ENCODE data around the gene ELL2.

Gene ELL2

GRCh38 chr5:95858661-95859595, 102.7 kb downstream of the ELL2 start:
- Histone ChIP-seq H3K27me3 (ENCODE audit: insufficient read depth, poor library complexity, severe bottlenecking) (no peaks in the 10 kb centered on the region), H3K27ac (ENCODE audit: poor library complexity, severe bottlenecking) (peak overlapping the region; percentile 97), H3K4me1 (ENCODE audit: insufficient read depth, poor library complexity, severe bottlenecking) (peaks cover 54% of the 10 kb centered on the region), H3K4me3 (ENCODE audit: severe bottlenecking) (peak overlapping the region; percentile 1), H3K36me3 (ENCODE audit: low read depth) (no peaks in the 10 kb centered on the region), H3K9me3 (ENCODE audit: severe bottlenecking) (no peaks in the 10 kb centered on the region)
- TF ChIP-seq CTCF (IDR thresholded peaks at IDR 0.05; ENCODE audit: poor library complexity, severe bottlenecking), result peak; percentile 100
- peak; percentile 98 for DNase-seq (ENCODE audit: low spot score)
- ATAC-seq (ENCODE audit: low read depth), result peak; percentile 78

GRCh38 chr5:95858023-95858461, 103.6 kb downstream of the ELL2 start:
- Histone ChIP-seq H3K4me1 (ENCODE audit: insufficient read depth, poor library complexity, severe bottlenecking) (peaks cover 46% of the 10 kb centered on the region), H3K27ac (ENCODE audit: poor library complexity, severe bottlenecking) (peak overlapping the region; percentile 97), H3K9me3 (ENCODE audit: severe bottlenecking) (no peaks in the 10 kb centered on the region), H3K36me3 (ENCODE audit: low read depth) (no peaks in the 10 kb centered on the region), H3K4me3 (ENCODE audit: severe bottlenecking) (no peak overlapping the region), H3K27me3 (ENCODE audit: insufficient read depth, poor library complexity, severe bottlenecking) (no peaks in the 10 kb centered on the region)
- DNase-seq (ENCODE audit: low spot score) (no peak), ATAC-seq (ENCODE audit: low read depth) (no peak)
- TF ChIP-seq CTCF (IDR thresholded peaks at IDR 0.05; ENCODE audit: poor library complexity, severe bottlenecking), result no peak

GRCh38 chr5:95857185-95857945, 104.3 kb downstream of the ELL2 start:
- H3K27ac ChIP-seq (ENCODE audit: poor library complexity, severe bottlenecking), result peak overlapping the region; percentile 97
- TF ChIP-seq CTCF (IDR thresholded peaks at IDR 0.05; ENCODE audit: poor library complexity, severe bottlenecking), result no peak
- H3K4me3 ChIP-seq (ENCODE audit: severe bottlenecking), result no peak overlapping the region
- H3K36me3 ChIP-seq (ENCODE audit: low read depth), result no peaks in the 10 kb centered on the region
- no peaks in the 10 kb centered on the region for H3K27me3 ChIP-seq (ENCODE audit: insufficient read depth, poor library complexity, severe bottlenecking)
- no peaks in the 10 kb centered on the region for H3K9me3 ChIP-seq (ENCODE audit: severe bottlenecking)
- ATAC-seq (ENCODE audit: low read depth) (no peak), DNase-seq (ENCODE audit: low spot score) (no peak)
- H3K4me1 ChIP-seq (ENCODE audit: insufficient read depth, poor library complexity, severe bottlenecking), result peaks cover 39% of the 10 kb centered on the region

- no peak overlapping the region for H3K4me3 ChIP-seq (ENCODE audit: severe bottlenecking)
- H3K9me3 ChIP-seq (ENCODE audit: severe bottlenecking), result no peaks in the 10 kb centered on the region
- H3K27ac ChIP-seq (ENCODE audit: poor library complexity, severe bottlenecking), result no peak overlapping the region
- no peaks in the 10 kb centered on the region for H3K36me3 ChIP-seq (ENCODE audit: low read depth)
- no peaks in the 10 kb centered on the region for H3K27me3 ChIP-seq (ENCODE audit: insufficient read depth, poor library complexity, severe bottlenecking)
- no peak for DNase-seq (ENCODE audit: low spot score)
- no peak for TF ChIP-seq CTCF (IDR thresholded peaks at IDR 0.05; ENCODE audit: poor library complexity, severe bottlenecking)
- peaks cover 31% of the 10 kb centered on the region for H3K4me1 ChIP-seq (ENCODE audit: insufficient read depth, poor library complexity, severe bottlenecking)
- ATAC-seq (ENCODE audit: low read depth), result no peak
Observed at GRCh38 chr5:95856501-95856981, 105.1 kb downstream of the ELL2 start.
